Measurements from ENCODE around the gene TPM1. TPM values are rescaled to one million over a fixed set of nuclear protein-coding genes. Genes with fewer than 3 reads are reported as not detected.

TPM1 gene
- total and polyA plus RNA-seq, 2 of the 4 experiments (the other 2 are of a cell fraction), result 661 to 1,623 TPM

DNA sequence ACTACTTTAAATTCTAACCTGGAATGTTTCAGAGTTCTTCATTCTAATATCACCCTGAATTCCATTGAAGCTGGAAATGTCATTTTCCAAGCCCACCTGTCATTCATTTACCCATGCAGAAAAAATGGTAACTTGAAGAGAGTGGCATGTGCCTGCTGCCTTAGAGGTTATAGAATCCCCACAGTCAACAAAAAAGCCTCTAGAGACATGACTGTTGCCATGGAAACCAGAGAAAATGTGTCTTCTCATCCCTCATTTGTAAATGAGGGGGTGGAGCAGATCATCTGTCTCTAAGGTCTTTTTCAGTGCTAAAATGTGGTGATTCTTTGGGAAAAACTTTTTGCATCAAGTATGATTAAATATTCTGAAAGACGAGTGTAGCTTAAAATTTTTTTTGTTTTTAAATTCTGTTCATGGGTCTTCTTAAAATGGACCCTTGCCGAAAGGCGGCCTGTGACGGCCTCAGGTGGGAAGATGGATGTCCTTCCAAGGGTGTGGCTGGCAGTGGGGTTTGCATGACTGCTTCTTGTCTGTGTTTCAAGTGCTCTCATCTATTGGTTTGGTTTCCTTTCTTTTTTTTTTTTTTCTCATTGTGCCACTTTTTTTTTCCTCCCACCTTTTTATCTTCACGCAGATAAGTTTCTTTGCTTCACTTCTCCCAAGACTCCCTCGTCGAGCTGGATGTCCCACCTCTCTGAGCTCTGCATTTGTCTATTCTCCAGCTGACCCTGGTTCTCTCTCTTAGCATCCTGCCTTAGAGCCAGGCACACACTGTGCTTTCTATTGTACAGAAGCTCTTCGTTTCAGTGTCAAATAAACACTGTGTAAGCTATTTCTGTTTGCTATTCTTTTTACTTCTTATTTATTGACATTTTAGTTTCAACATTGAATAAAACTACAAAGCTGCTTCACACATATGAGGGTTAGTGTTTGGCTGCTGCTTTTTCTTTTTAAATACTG is 23.0 kb downstream of the TPM1 start:
- H3K27ac ChIP-seq (ENCODE audit: insufficient read depth, low read length), result no peak overlapping the region; the same call in 1 of the 2 replicates
- H3K4me2 ChIP-seq (ENCODE audit: low read depth, low read length), result no peak overlapping the region
- H4K8ac ChIP-seq (ENCODE audit: low read depth in 2 of 2, low read length in 2 of 2), result peak overlapping the region in 1 of 2 experiments; percentile 42; a peak in 2 of 4 replicates
- peak overlapping the region; percentile 32 for H2BK5ac ChIP-seq (ENCODE audit: low read depth, low read length, poor library complexity, severe bottlenecking)
- CTCF ChIA-PET, result interaction anchor here (1.1 kb wide), 1 partner anchor 15 kb away, joined by 3 read pairs; no protein-coding TSS in a partner anchor
- no peak overlapping the region for H2BK20ac ChIP-seq (ENCODE audit: low read depth, low read length)
- H2BK120ac ChIP-seq (ENCODE audit: low read depth, low read length), result no peak overlapping the region
- H3K9ac ChIP-seq (ENCODE audit: low read depth, low read length), result no peak overlapping the region
- WGBS, 2 experiments (ENCODE audit: extremely low coverage in 2 of 2, insufficient read length in 1 of 2), result 100% methylated on average over 1 of the region's 8 CpGs; no CpG with 5 or more reads in 1 of the 2 experiments
- no peaks in the 10 kb centered on the region for H3K27me3 ChIP-seq (ENCODE audit: control insufficient read depth, insufficient read depth, low read length)
- H3K36me3 ChIP-seq (ENCODE audit: control insufficient read depth, insufficient read depth, low read length), result peaks cover 71% of the 10 kb centered on the region
- BruUV-seq (replicated peaks), result no TSS peak
- DNase-seq (no peak), ATAC-seq (ENCODE audit: low read depth) (no peak)
- peaks cover 32% of the 10 kb centered on the region for H3K9me1 ChIP-seq (ENCODE audit: insufficient read depth, low read length)
- no peak overlapping the region for H3K4me3 ChIP-seq (ENCODE audit: insufficient read depth, low read depth, low read length)
- POLR2A ChIA-PET (ENCODE audit: unreplicated experiment), result no interaction called here
- H3K9me3 ChIP-seq (ENCODE audit: control insufficient read depth, insufficient read depth, low read length), result no peaks in the 10 kb centered on the region
- in situ Hi-C loops (cut with MboI; ENCODE audit: low sequenced_read_pairs) (no loop called here), dilution Hi-C loops (cut with HindIII; ENCODE audit: low sequenced_read_pairs, unreplicated experiment) (no loop called here), intact Hi-C loops (cut with micrococcal nuclease) (no loop called here)
- no peak overlapping the region for H2AFZ ChIP-seq (replicated peaks; ENCODE audit: low read length, poor library complexity)
- H4K5ac ChIP-seq (ENCODE audit: low read depth, low read length), result peak overlapping the region; percentile 61; the same call in 1 of the 2 replicates
- H4K91ac ChIP-seq (ENCODE audit: insufficient read depth, low read depth, low read length), result no peak overlapping the region
- no peak overlapping the region for H3K14ac ChIP-seq (replicated peaks; ENCODE audit: low read depth, low read length)
- H2AK5ac ChIP-seq (ENCODE audit: low read depth, low read length), result no peak overlapping the region
- H2BK15ac ChIP-seq (ENCODE audit: low read depth, low read length), result no peak overlapping the region
- H3K4me1 ChIP-seq (ENCODE audit: control insufficient read depth, insufficient read depth, low read length), result peaks cover 22% of the 10 kb centered on the region
- peaks cover 79% of the 10 kb centered on the region for H4K20me1 ChIP-seq (ENCODE audit: insufficient read depth, low read length)
- no peak overlapping the region for H3K56ac ChIP-seq (ENCODE audit: extremely low read depth, insufficient read depth, low read length)
- no peak overlapping the region for H3K4ac ChIP-seq (ENCODE audit: low read depth, low read length)
- TF ChIP-seq RFX5 (IDR thresholded peaks at IDR 0.05; ENCODE audit: low read depth, low read length) (peak; percentile 66; the same call in 1 of the 2 replicates), BHLHE40 (IDR thresholded peaks at IDR 0.05; ENCODE audit: low read depth, low read length) (no peak)
- no peak overlapping the region for H2AK9ac ChIP-seq (replicated peaks; ENCODE audit: low read depth, low read length, poor library complexity)
- peaks cover 40 to 76% of the 10 kb centered on the region in 2 experiments for H3K79me1 ChIP-seq (ENCODE audit: low read depth in 1 of 2, low read length in 2 of 2)
- H3K18ac ChIP-seq (ENCODE audit: low read depth, low read length), result no peak overlapping the region
- H3K23ac ChIP-seq (ENCODE audit: low read depth, low read length), result 0 out of 2 replicates have a peak overlapping the region, but pooled peaks have one; percentile 17
